ENCODE results near the gene ARSA. TPM values are rescaled to one million over a fixed set of nuclear protein-coding genes. Genes with fewer than 3 reads are reported as not detected.

Gene ARSA
- total and polyA plus RNA-seq, 2 donors (not counting 3 experiments of a cell fraction or from before 2014, with no cell fraction given) = 22.3 to 33.6 TPM

- intact Hi-C loops (cut with micrococcal nuclease) = loop anchor here (1.0 to 5.0 kb wide), 6 partner anchors 15 to 146 kb away; partner anchors contain the start of genes ARSA, CPT1B and SCO2
- TF ChIP-seq POLR2AphosphoS5 (IDR thresholded peaks at IDR 0.05; ENCODE audit: insufficient read depth, low read depth, low read length) = peak; percentile 27
- no peak for TF ChIP-seq MAX (IDR thresholded peaks at IDR 0.05; ENCODE audit: insufficient read depth, insufficient read length)
- peak; percentile 50 for TF ChIP-seq FOS (IDR thresholded peaks at IDR 0.05; ENCODE audit: borderline replicate concordance, insufficient read depth, low read length)
- dilution Hi-C loops (cut with MboI; ENCODE audit: extremely low pct_ligation_motif_present, low sequenced_read_pairs) = no loop called here
- Histone ChIP-seq H3K9me3 (replicated peaks; ENCODE audit: control insufficient read depth, insufficient read depth, low read length) (no peaks in the 10 kb centered on the region), H2AFZ (ENCODE audit: low read depth, low read length) (peak overlapping the region; percentile 21), H3K4me2 (ENCODE audit: insufficient read depth, low read length) (peak overlapping the region; percentile 28), H3K27ac (ENCODE audit: insufficient read depth, low read depth, low read length) (peak overlapping the region; percentile 94), H3K27me3 (ENCODE audit: control insufficient read depth in 2 of 2, insufficient read depth in 2 of 2, low read length in 2 of 2) (no peaks in the 10 kb centered on the region), H3K36me3 (ENCODE audit: control insufficient read depth in 2 of 2, extremely low read depth in 1 of 2, insufficient read depth in 2 of 2, low read length in 2 of 2) (peaks cover 0 to 16% of the 10 kb centered on the region in 2 experiments), H3K4me1 (ENCODE audit: control insufficient read depth, extremely low read depth, insufficient read depth, low read length) (peaks cover 27% of the 10 kb centered on the region), H3K79me2 (ENCODE audit: control insufficient read depth, insufficient read depth, low read length) (peaks cover 30% of the 10 kb centered on the region), H4K20me1 (replicated peaks; ENCODE audit: control insufficient read depth, extremely low read depth, insufficient read depth, low read length) (no peaks in the 10 kb centered on the region), H3K4me3 (replicated peaks in 1 of 3; ENCODE audit: insufficient read depth in 1 of 3, low read depth in 1 of 3, low read length in 3 of 3) (no peak overlapping the region), H3K9ac (replicated peaks; ENCODE audit: extremely low read depth, insufficient read depth, low read length) (peak overlapping the region; percentile 64), H3K9me1 (replicated peaks; ENCODE audit: control insufficient read depth, extremely low read depth, insufficient read depth, low read length) (no peaks in the 10 kb centered on the region)
- BruUV-seq (replicated peaks) = no TSS peak
- DNase-seq (ENCODE audit: low read depth, low spot score) = peak; percentile 56
- CTCF ChIA-PET = interaction anchor here (1.0 to 6.1 kb wide), 3 partner anchors 13 to 51 kb away, joined by 3 to 64 read pairs (median 22); no protein-coding TSS in a partner anchor
- POLR2A ChIA-PET = no interaction called here
- FAIRE-seq = peak; percentile 85
Measured at GRCh38 chr22:50671641-50672040, 43.7 kb upstream of the ARSA start.

- FAIRE-seq (no peak), DNase-seq (ENCODE audit: low read depth, low spot score) (no peak)
- Histone ChIP-seq H3K4me2 (ENCODE audit: insufficient read depth, low read length) (no peak overlapping the region), H3K4me1 (ENCODE audit: control insufficient read depth, extremely low read depth, insufficient read depth, low read length) (peaks cover 21% of the 10 kb centered on the region), H3K4me3 (replicated peaks in 1 of 3; ENCODE audit: insufficient read depth in 1 of 3, low read depth in 1 of 3, low read length in 3 of 3) (no peak overlapping the region), H2AFZ (ENCODE audit: low read depth, low read length) (peak overlapping the region; percentile 7), H3K27me3 (ENCODE audit: control insufficient read depth in 2 of 2, insufficient read depth in 2 of 2, low read length in 2 of 2) (no peaks in the 10 kb centered on the region), H3K79me2 (ENCODE audit: control insufficient read depth, insufficient read depth, low read length) (peaks cover 24% of the 10 kb centered on the region), H4K20me1 (replicated peaks; ENCODE audit: control insufficient read depth, extremely low read depth, insufficient read depth, low read length) (no peaks in the 10 kb centered on the region), H3K9me1 (replicated peaks; ENCODE audit: control insufficient read depth, extremely low read depth, insufficient read depth, low read length) (no peaks in the 10 kb centered on the region), H3K27ac (ENCODE audit: insufficient read depth, low read depth, low read length) (peak overlapping the region; percentile 94), H3K9me3 (replicated peaks; ENCODE audit: control insufficient read depth, insufficient read depth, low read length) (no peaks in the 10 kb centered on the region), H3K9ac (replicated peaks; ENCODE audit: extremely low read depth, insufficient read depth, low read length) (peak overlapping the region; percentile 64), H3K36me3 (ENCODE audit: control insufficient read depth in 2 of 2, extremely low read depth in 1 of 2, insufficient read depth in 2 of 2, low read length in 2 of 2) (peaks cover 0 to 10% of the 10 kb centered on the region in 2 experiments)
- dilution Hi-C loops (cut with MboI; ENCODE audit: extremely low pct_ligation_motif_present, low sequenced_read_pairs) = no loop called here
- ChIA-PET POLR2A (no interaction called here), CTCF (interaction anchor here (1.0 to 6.1 kb wide), 6 partner anchors 14 to 51 kb away, joined by 3 to 64 read pairs (median 12); partner anchors contain the start of gene ARSA)
- BruUV-seq (replicated peaks) = TSS peak; percentile 44
- no peak for TF ChIP-seq FOS (IDR thresholded peaks at IDR 0.05; ENCODE audit: borderline replicate concordance, insufficient read depth, low read length)
- TF ChIP-seq MYC (IDR thresholded peaks at IDR 0.05; ENCODE audit: low read depth, low read length) = no peak
- TF ChIP-seq EZH2 (IDR thresholded peaks at IDR 0.05; ENCODE audit: borderline replicate concordance, low read depth, low read length, severe bottlenecking) = no peak
- no peak for TF ChIP-seq GATA2 (IDR thresholded peaks at IDR 0.05; ENCODE audit: insufficient read depth, insufficient read length, low read depth, low read length)
- no peak for TF ChIP-seq POLR2A (IDR thresholded peaks at IDR 0.05; ENCODE audit: low read depth, low read length)
- TF ChIP-seq JUN (IDR thresholded peaks at IDR 0.05; ENCODE audit: borderline replicate concordance, insufficient read depth, insufficient read length, low read depth) = no peak
- TF ChIP-seq POLR2AphosphoS5 (IDR thresholded peaks at IDR 0.05; ENCODE audit: insufficient read depth, low read depth, low read length) = no peak
- TF ChIP-seq CTCF (IDR thresholded peaks at IDR 0.05; ENCODE audit: extremely low read depth in 1 of 2, insufficient read depth in 1 of 2, low read depth in 1 of 2, low read length in 2 of 2) = no peak
- no peak for TF ChIP-seq MAX (IDR thresholded peaks at IDR 0.05; ENCODE audit: insufficient read depth, insufficient read length)
- intact Hi-C loops (cut with micrococcal nuclease) = loop anchor here (5.0 kb wide), 1 partner anchor 94 kb away; the partner anchor contains the start of gene CPT1B
Measured at GRCh38 chr22:50670914-50671538, 43.1 kb upstream of the ARSA start.
